Measurements from ENCODE around the gene EHF. TPM values are rescaled to one million over a fixed set of nuclear protein-coding genes. Genes with fewer than 3 reads are reported as not detected.
A peak's percentile ranks its signal among the peaks of the same experiment; 100 is the strongest.

Gene EHF
- total and polyA plus RNA-seq, 9 of the 15 experiments (the other 6 are each of a cell fraction or from before 2014, with no cell fraction given) = 0.04 to 0.54 (median 0.37) TPM

DNA sequence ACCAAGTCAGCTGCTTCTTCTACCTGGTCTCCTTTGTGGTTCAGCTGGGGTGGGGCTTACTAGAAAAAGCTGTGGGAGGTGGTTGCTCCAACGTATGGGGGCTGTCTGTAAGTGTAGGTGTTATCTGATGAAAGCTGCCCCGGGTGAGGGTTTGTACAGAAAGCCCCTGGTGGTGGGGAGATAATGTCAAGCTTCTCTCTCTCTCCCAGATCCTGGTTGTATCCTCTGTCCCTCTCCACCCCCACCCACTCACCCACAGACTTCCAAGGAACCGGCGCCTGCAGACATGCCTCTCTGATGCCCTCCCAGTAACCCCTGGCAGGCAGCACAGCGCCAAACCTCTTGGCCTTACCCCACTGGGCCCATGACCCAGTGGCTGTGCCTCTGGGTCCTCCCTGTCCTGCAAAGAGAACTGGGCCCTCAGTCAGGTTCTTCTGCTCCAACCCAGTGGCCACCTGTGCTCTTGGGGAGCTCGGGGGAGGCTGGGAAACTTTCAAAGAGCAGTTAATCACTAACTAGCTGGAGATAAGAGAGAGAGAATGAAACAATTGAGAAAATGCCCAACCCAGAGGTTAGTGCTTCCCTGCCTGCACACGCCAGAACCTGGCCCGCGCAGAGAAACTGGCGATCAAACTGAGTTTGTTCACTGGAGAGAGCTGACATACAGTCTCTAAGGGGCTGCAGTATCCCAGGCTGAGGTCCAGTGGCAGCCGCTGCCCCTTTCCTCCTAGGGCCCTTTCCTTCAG, 20.4 kb upstream of the EHF start (continued):
- peak; percentile 62; the same call in 1 of the 2 replicates for TF ChIP-seq ZNF592 (IDR thresholded peaks at IDR 0.05)
- no peak for TF ChIP-seq CREB3L1 (IDR thresholded peaks at IDR 0.05; ENCODE audit: borderline replicate concordance, low read depth)
- TF ChIP-seq FOSL1 (tag; conservative IDR thresholded peaks at IDR 0.05) = no peak; the same call in 1 of the 2 replicates
- TF ChIP-seq KAT2B (IDR thresholded peaks at IDR 0.05; ENCODE audit: low read depth, low read length) = no peak
- no peak for TF ChIP-seq MIER1 (IDR thresholded peaks at IDR 0.05; ENCODE audit: low read depth)
- no peak for TF ChIP-seq ARHGAP35 (IDR thresholded peaks at IDR 0.05; ENCODE audit: partially characterized antibody)
- TF ChIP-seq GTF2A2 (tag; IDR thresholded peaks at IDR 0.05) = no peak
- no peak for TF ChIP-seq HSF4 (CRISPR knock-in tag; IDR thresholded peaks at IDR 0.05; ENCODE audit: borderline replicate concordance)
- no peak for TF ChIP-seq CBX2 (IDR thresholded peaks at IDR 0.05; ENCODE audit: insufficient read depth, low read length, poor library complexity, severe bottlenecking)
- no peak for TF ChIP-seq ZNF407 (IDR thresholded peaks at IDR 0.05; ENCODE audit: low read depth)
- TF ChIP-seq FOXA3 (CRISPR knock-in tag; conservative IDR thresholded peaks at IDR 0.05 in 1 of 2, IDR thresholded peaks at IDR 0.05 in 1 of 2) = no peak
- no peak for TF ChIP-seq SMC3 (conservative IDR thresholded peaks at IDR 0.05; ENCODE audit: insufficient read depth, low read depth, low read length)
- no peak for TF ChIP-seq ZNF217 (CRISPR knock-in tag; IDR thresholded peaks at IDR 0.05)

All from K562 (cell line).